Adrenal gland (tissue), 5 donors: Measurements from ENCODE around the gene ZNF319.

Experiments
- CTCF ChIP-seq, 6 experiments: fragments of 450-650 bp in 4 of 6; fragments of 200-600 bp in 2 of 6; sonication (generic) in 1 of 6; IDR thresholded peaks; 1 replicate in 5 of 6; 2 replicates in 1 of 6; pipeline versions ENCODE4 v1.5.1 to v1.8.0; 2016 to 2021; ENCODE audit warnings: antibody characterized with exemption in 6 of 6, mild to moderate bottlenecking in 2 of 6, moderate library complexity in 1 of 6
- POLR2A ChIP-seq, 2 donors: fragments of 450-650 bp; IDR thresholded peaks; one replicate each; pipeline ENCODE4 v1.6.1; 2017; ENCODE audit warnings: antibody characterized with exemption in 2 of 2, mild to moderate bottlenecking in 2 of 2, moderate library complexity in 1 of 2
- donor health status: DM: no; HTN: no; CAD: no.

GRCh38 chr16:57998486-57998885 lies 2.0 kb downstream of the ZNF319 start:
- TF ChIP-seq CTCF (IDR thresholded peaks at IDR 0.05) (no peak), POLR2A (IDR thresholded peaks at IDR 0.05) (no peak)
